HG03064 (cell line): ENCODE measurements around the gene CRELD2.

Source experiments
- ATAC-seq: cut with Tn5 transposase; IDR thresholded peaks from one replicate; pipeline ENCODE4 v1.9.1; 2021; ENCODE audit warnings: low read depth; ENCODE audit not compliant: unreplicated experiment

Gene CRELD2

DNA sequence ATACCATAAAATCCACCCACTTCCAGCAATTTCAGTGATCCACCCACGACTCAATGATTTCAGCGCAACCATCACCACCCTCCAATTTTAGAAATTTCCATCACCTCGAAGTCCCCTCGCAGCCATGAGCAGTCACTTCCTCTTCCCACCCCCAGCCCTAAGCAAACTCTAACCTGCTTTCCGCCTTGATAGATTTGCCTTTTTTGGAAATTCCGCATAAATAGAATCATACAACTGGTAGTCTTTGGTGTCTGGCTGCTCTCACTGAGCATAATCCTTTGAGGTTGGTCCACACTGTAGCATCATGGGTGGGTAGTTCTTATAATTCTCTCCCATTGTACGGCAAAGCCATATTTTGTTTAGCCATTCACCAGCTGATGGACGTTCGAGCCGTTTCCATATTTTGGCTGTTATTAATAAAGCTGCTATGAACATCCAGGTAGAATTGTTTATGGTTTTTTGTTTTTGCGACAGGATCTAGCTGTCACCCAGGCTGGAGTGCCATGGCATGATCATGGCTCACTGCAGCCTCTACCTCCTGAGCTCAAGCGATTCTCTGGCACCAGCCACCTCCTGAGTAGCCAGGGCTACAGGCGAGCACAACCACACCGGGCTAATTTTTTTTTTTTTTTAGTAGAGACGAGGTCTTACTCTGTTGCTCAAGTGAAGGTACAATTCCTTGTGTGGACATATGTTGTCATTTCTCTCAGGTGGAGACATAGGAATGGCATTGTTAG is 58.2 kb downstream of the CRELD2 start:
- ATAC-seq, result no peak
